ENCODE measurements around the gene CAMTA1.

GRCh38 chr1:7437036-7437435, 651.8 kb downstream of the CAMTA1 start:
- TF ChIP-seq CTCF (IDR thresholded peaks at IDR 0.05) = no peak
- no peak for TF ChIP-seq POLR2AphosphoS5 (IDR thresholded peaks at IDR 0.05)
- no peak for TF ChIP-seq POLR2A (IDR thresholded peaks at IDR 0.05)
- no peak for TF ChIP-seq EP300 (IDR thresholded peaks at IDR 0.05)

Data from upper lobe of left lung (tissue), 4 donors.